A673 (cell line): Measurements from ENCODE around the gene JMJD1C.

Experiments
- EZH2 ChIP-seq: fragments of 200-600 bp; sonication (generic); IDR thresholded peaks from 2 replicates; pipeline ENCODE4 v1.6.1; 2017; ENCODE audit warnings: borderline replicate concordance, low read depth, mild to moderate bottlenecking, mixed read lengths, antibody characterized with exemption, low read length; ENCODE audit not compliant: poor library complexity, severe bottlenecking
- TF ChIP-seq, protein P1 (sequence below): fragments of 300-800, 200-600 bp; sonication (generic); conservative IDR thresholded peaks from 2 replicates; pipeline ENCODE4 v1.5.1; 2017; ENCODE audit warnings: low read depth, mild to moderate bottlenecking, antibody characterized with exemption, low read length, moderate library complexity, mixed read lengths

GRCh38 chr10:63414481-63415260, 51.1 kb downstream of the JMJD1C start:
- TF ChIP-seq, protein P1, sequence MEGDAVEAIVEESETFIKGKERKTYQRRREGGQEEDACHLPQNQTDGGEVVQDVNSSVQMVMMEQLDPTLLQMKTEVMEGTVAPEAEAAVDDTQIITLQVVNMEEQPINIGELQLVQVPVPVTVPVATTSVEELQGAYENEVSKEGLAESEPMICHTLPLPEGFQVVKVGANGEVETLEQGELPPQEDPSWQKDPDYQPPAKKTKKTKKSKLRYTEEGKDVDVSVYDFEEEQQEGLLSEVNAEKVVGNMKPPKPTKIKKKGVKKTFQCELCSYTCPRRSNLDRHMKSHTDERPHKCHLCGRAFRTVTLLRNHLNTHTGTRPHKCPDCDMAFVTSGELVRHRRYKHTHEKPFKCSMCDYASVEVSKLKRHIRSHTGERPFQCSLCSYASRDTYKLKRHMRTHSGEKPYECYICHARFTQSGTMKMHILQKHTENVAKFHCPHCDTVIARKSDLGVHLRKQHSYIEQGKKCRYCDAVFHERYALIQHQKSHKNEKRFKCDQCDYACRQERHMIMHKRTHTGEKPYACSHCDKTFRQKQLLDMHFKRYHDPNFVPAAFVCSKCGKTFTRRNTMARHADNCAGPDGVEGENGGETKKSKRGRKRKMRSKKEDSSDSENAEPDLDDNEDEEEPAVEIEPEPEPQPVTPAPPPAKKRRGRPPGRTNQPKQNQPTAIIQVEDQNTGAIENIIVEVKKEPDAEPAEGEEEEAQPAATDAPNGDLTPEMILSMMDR = no peak
- no peak for TF ChIP-seq EZH2
